NCI-H1694 (cell line): ENCODE measurements around the gene NEDD4.

Source experiments
- DNase-seq: peaks from one replicate; lab custom pipeline; 2025; lab: John Stamatoyannopoulos, UW

NEDD4 gene

DNA sequence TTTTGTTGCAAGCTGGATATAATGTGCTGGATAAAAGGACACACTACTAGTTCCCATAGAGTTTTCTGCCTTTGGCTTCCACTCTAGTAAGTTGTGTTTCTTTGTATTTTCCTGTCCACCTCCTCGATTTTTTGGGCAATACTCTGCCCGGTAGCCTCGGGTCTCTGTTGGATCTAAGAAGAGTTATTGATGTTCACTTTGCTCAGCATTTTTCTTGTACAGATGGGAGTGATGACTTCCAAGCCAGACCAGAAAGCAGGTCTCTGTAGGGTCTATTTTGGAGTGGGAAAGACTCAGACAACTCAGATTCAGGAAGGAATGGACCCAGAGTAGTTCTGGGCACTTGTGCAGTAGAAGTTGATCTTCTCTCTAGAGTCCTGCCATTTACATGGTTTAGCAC lies 214.5 kb downstream of the NEDD4 start:
- DNase-seq, result no peak
